Measurements from ENCODE around the gene RPA3. TPM values are rescaled to one million over a fixed set of nuclear protein-coding genes. Genes with fewer than 3 reads are reported as not detected.

Gene RPA3
- total RNA-seq, 1 experiment from 2014 or later: 108 TPM

DNA sequence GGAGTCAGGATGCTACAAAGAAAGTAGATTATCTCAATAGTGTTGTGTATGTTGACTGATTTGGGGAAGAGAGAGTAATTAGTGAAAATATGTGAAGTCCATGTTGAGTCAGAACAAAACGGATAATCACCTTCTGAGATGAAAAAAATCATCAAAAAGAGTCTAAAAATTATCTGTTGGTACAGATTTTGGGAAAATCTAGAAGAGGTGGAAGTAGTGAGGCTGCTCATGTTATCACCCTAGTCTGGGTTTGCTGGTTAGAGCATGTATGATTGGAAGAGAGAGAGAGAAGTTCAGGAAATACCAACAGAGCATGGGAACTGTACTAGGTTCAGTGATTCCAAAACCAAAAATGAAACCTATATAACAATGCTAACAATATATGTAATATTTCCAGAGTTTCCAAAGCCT, 12.3 kb downstream of the RPA3 start:
- H3K27me3 Mint-ChIP-seq (ENCODE audit: low read depth): no peaks in the 10 kb centered on the region
- WGBS (ENCODE audit: extremely low coverage, insufficient read length, low lambda C conversion rate): no CpG with 5 or more reads among the region's 1 CpG

More for the DNA sequence above, 12.3 kb downstream of the RPA3 start:
- Histone ChIP-seq H2AFZ (ENCODE audit: low read length) (no peak overlapping the region), H2BK12ac (ENCODE audit: insufficient read length, low read depth, low read length) (no peak overlapping the region), H3K4me2 (ENCODE audit: insufficient read depth, insufficient read length, low read length) (no peak overlapping the region), H4K5ac (ENCODE audit: insufficient read length, low read depth, low read length) (no peak overlapping the region), H3K4ac (ENCODE audit: low read depth, low read length) (no peak overlapping the region), H3K27me3 (ENCODE audit: insufficient read depth, low read length) (no peaks in the 10 kb centered on the region), H3K14ac (ENCODE audit: insufficient read depth, low read length) (no peak overlapping the region), H2AK5ac (ENCODE audit: insufficient read length, low read length) (no peak overlapping the region), H3K79me1 (ENCODE audit: insufficient read depth, low read depth, low read length, poor library complexity, severe bottlenecking) (no peaks in the 10 kb centered on the region), H3T11ph (ENCODE audit: low read length) (no peak overlapping the region), H2BK5ac (ENCODE audit: insufficient read length, low read length) (no peak overlapping the region), H4K91ac (ENCODE audit: insufficient read length, low read depth, low read length) (no peak overlapping the region), H3K9me3 (ENCODE audit: control insufficient read depth, low read depth, low read length) (no peaks in the 10 kb centered on the region), H2BK20ac (ENCODE audit: low read depth, low read length, poor library complexity, severe bottlenecking) (no peak overlapping the region), H3K4me1 (ENCODE audit: insufficient read depth, low read length) (peaks cover 2% of the 10 kb centered on the region; the same call in 1 of the 2 replicates), H3K27ac (ENCODE audit: insufficient read length, low read depth, low read length) (no peak overlapping the region), H3K56ac (ENCODE audit: insufficient read length, low read depth, low read length) (no peak overlapping the region), H3K9ac (ENCODE audit: extremely low read depth, insufficient read length, low read length) (no peak overlapping the region), H3K23me2 (ENCODE audit: insufficient read length, low read depth, low read length, poor library complexity, severe bottlenecking) (no peaks in the 10 kb centered on the region), H3K23ac (ENCODE audit: insufficient read length, low read depth, low read length) (no peak overlapping the region), H3K18ac (ENCODE audit: insufficient read length, low read depth, low read length) (no peak overlapping the region), H4K8ac (replicated peaks; ENCODE audit: insufficient read length, low read depth, low read length) (no peak overlapping the region), H4K20me1 (ENCODE audit: control insufficient read depth, insufficient read depth, insufficient read length) (no peaks in the 10 kb centered on the region), H3K79me2 (ENCODE audit: insufficient read depth, low read length) (no peaks in the 10 kb centered on the region), H2BK120ac (ENCODE audit: low read depth, low read length, poor library complexity, severe bottlenecking) (no peak overlapping the region), H2BK15ac (ENCODE audit: low read depth, low read length) (no peak overlapping the region)
- no peak overlapping the region for H3K4me3 Mint-ChIP-seq
- no peaks in the 10 kb centered on the region for H3K9me3 Mint-ChIP-seq
- no peak for DNase-seq
- no peaks in the 10 kb centered on the region; a peak in 1 of 7 replicates for H3K36me3 Mint-ChIP-seq (ENCODE audit: insufficient read depth in 1 of 3, low read depth in 3 of 3)
- H3K27ac Mint-ChIP-seq: no peak overlapping the region
- no peak for TF ChIP-seq CTCF (conservative IDR thresholded peaks at IDR 0.05)
- H3K4me1 Mint-ChIP-seq: peaks cover 50 to 52% of the 10 kb centered on the region in 2 experiments
